Measurements from ENCODE around the gene TAGLN2.
A peak's percentile ranks its signal among the peaks of the same experiment; 100 is the strongest.

DNA sequence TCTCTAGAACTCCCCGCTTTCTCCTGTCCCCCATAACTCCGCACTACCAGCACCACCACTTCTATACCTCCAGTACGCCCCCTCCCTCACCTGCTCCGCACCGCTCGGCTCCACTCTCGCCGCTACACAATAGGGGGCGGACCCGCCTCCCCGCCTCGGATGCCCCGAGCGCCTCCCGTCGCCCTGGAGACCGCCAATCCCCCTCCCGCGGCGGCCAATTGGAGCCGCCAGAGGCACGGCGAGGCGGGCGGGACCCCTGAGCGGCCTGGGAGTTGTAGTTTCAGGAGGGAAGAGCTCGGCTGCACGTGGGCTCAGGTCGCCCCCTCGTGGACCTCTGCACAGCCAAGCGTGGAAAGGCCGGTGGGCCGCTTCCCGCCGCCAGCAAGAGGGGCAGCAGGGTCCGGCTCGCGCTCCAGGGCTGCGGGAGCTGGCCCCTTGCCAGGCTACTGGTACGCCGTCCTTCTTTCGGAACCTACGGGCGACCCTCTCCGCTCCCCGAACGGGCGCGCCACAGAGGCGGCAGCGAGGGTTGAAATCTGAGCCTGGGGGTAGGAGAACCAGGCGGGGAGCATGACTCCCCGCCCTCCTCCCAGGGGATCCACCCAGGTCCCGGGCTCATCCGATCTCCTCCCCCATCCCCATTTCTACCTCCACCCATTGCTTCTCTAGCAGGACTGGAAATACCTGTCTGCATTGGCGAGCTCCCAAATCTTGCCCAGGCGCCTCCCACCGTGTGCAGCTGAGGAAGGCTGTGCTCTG lies 20.4 kb upstream of the TAGLN2 start, which contains the start of gene IGSF9:
- TF ChIP-seq POLR2AphosphoS5 (IDR thresholded peaks at IDR 0.05; ENCODE audit: borderline replicate concordance, low read depth, low read length), result peak; percentile 69
- TF ChIP-seq EZH2 (IDR thresholded peaks at IDR 0.05), result no peak

Data from SK-N-MC (cell line).